GM18873 (cell line): ENCODE data around the gene TACC3.

Source experiments
- ATAC-seq: cut with Tn5 transposase; IDR thresholded peaks from one replicate; pipeline ENCODE4 v1.9.1; 2021; ENCODE audit warnings: mild to moderate bottlenecking, moderate library complexity, moderate number of reproducible peaks; ENCODE audit not compliant: unreplicated experiment, low FRiP score

The TACC3 gene

GRCh38 chr4:1743975-1744374 is 22.7 kb downstream of the TACC3 start:
- ATAC-seq = no peak

GRCh38 chr4:1744552-1744951 is 23.2 kb downstream of the TACC3 start:
- no peak for ATAC-seq

GRCh38 chr4:1745165-1745564 is 23.8 kb downstream of the TACC3 start:
- no peak for ATAC-seq

GRCh38 chr4:1745697-1746096 is 24.4 kb downstream of the TACC3 start:
- no peak for ATAC-seq

GRCh38 chr4:1746265-1746691 is 25.0 kb downstream of the TACC3 start:
- no peak for ATAC-seq

GRCh38 chr4:1746919-1747602 is 25.7 kb downstream of the TACC3 start:
- ATAC-seq = no peak

- no peak for ATAC-seq
Measured at GRCh38 chr4:1747603-1747967, 26.3 kb downstream of the TACC3 start.

GRCh38 chr4:1748465-1748995 is 27.2 kb downstream of the TACC3 start:
- no peak for ATAC-seq

- ATAC-seq = no peak
Measured at GRCh38 chr4:1749370-1749769, 28.0 kb downstream of the TACC3 start.

- ATAC-seq = no peak
Measured at GRCh38 chr4:1749826-1750225, 28.5 kb downstream of the TACC3 start.

GRCh38 chr4:1750381-1751154 is 29.2 kb downstream of the TACC3 start:
- ATAC-seq = no peak

GRCh38 chr4:1751155-1751918 is 30.0 kb downstream of the TACC3 start:
- no peak for ATAC-seq

GRCh38 chr4:1751919-1752283 is 30.6 kb downstream of the TACC3 start:
- ATAC-seq = no peak

- ATAC-seq = no peak
Measured at GRCh38 chr4:1752284-1753041, 31.1 kb downstream of the TACC3 start.

GRCh38 chr4:1753294-1753696 is 32.0 kb downstream of the TACC3 start:
- ATAC-seq = no peak

- ATAC-seq = no peak
Measured at GRCh38 chr4:1753697-1754311, 32.5 kb downstream of the TACC3 start.

GRCh38 chr4:1754336-1754735 is 33.0 kb downstream of the TACC3 start:
- ATAC-seq = no peak

- no peak for ATAC-seq
Measured at GRCh38 chr4:1755297-1755696, 34.0 kb downstream of the TACC3 start.

GRCh38 chr4:1756079-1756478 is 34.8 kb downstream of the TACC3 start:
- ATAC-seq = no peak
